NK-92 (cell line): Measurements from ENCODE around the gene METTL1.
"Not testable (repeated sequence)": the region's sequence is repeated elsewhere in the genome, so short reads cannot be mapped to it uniquely, and the experiment has no call there.

ENCODE experiments used
- DNase-seq: peaks from one replicate; lab custom pipeline; 2025; ENCODE audit not compliant: unreplicated experiment; lab: John Stamatoyannopoulos, UW

Gene METTL1

DNA sequence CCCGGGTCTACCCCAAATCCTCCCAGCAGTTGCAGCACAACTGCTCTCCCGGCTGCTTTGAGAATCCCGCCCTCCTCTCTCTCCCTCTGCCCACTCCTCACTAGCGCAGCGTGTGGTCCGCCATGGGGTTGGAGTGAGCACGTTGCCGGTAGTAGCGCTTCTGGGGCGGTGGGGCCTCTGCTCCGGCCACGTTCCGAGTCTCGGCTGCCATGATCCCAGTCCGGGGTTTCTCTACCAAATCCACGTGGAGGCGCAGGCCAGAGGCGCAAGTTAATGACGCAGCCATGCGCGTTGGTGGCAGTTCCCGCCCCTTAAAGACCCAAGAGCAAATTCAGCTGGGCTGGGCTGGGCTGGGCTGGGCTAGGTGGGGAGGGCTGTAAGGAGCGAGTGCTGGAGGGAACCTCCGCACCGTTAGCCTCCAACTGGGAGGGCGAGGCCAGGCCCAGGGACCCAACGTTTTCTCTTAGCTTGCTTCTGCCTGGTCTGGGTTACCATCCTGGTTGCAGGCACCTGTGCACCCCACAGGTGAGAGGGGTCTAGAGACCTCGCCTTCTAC, at the start of gene METTL1:
METTL1 (minus strand) TSS at position 233 of the 556 bp plus-strand sequence; CDS start at position 211, 22 bp downstream.
- DNase-seq, result no peak

DNA sequence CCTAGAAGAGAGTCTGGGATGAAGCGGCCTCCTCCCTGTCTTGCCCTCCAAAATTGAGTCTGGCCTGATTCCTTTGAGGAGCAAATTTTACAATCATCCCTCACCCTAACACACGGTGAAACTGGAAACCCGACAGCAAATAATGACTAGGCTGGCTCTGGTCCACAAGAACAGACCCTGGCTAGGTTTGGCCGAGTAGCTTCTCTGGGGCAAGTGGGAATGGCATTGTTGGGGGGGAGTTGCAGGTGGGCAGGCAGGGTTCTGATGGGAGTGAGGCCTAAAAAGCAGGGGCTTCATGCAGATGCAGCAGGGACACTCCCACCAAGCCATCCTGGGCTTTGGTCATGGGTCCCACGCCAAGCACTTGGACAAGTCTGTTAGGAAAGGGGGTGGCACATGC, 49.1 kb upstream of the METTL1 start:
- not testable (repeated sequence) for DNase-seq

DNA sequence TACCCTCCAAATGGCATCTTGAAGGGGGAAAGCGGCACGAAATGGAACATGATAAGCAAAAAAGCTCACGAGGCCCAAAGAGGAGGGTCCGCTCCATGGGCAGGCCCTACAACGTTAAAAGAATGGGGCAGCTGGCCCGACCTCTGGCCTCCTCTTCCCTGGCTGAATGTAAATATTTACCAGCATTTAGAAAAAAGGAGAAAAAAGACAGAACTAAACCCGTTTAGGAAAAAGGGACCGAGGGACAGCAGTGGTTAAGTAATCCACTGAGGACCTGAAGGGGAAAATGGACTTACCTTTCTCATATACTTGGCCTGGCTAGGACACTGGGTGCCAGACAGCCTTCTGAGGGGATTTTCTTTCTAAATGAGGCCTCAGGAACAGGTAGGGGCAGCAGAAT, 48.2 kb upstream of the METTL1 start:
- not testable (repeated sequence) for DNase-seq

DNA sequence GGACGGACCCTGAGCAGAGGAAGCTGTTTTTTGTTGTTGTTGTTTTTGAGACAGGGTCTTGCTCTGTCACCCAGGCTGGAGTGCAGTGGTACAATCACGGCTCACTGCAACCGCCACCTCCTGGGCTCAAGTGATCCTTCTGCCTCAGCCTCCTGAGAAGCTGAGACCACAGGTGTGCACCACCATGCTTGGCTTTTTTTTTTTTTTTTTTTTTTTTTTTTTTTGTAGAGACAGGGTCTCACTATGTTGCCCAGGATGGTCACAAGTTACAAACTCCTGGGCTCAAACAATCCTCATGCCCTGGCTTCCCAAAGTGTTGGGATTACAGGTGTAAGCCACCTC, 46.1 kb upstream of the METTL1 start:
- DNase-seq, result not testable (repeated sequence)

DNA sequence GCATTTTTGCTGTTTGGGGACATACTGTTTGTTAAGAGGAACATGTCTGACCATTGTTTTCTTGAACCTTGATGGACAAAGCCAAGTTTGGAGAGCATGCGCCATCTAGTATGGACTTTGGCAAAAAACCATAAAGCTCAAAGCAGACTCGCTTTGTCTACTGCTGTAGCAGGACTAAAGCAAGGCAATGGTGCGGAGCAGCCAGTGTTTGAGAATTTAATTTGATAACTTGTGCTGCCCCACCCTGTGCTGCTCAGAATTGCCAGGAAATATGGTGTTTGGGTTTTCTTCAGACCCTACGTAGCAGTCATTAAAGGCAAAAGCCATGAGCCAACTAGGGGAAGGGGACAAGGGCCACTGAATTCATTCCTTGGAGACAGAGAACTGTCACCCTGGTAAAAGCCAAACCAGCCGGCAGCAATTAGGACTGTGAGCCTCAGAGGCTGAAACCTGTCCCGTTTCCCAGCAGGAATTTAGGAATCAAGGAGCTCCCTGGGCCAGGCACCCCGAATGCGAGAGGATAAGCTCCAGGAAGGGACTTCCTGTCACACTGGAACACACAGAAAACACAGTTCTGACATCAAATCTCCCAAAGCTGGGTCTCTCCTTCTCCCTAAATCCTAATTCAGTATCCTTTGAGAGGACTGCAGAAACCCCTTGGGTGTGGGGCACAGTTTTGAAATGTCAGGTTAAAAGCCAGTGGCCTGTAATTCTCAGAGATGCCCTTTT, 45.5 kb upstream of the METTL1 start:
- DNase-seq, result no peak

DNA sequence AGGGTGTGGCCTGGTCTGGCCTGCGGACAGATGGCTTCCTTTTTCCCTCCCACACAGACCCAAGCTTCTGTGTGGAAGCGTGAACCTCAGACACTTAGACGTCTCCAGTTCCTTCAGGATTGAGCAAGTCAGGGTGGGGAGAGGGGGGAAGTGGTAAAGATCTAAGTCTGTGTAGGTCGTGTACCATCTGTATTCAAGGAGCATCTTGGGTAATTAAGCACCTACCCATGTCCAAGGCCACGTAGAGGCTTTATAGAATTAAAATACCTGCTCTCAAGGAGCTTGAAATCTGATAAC, 44.9 kb upstream of the METTL1 start:
- no peak for DNase-seq

DNA sequence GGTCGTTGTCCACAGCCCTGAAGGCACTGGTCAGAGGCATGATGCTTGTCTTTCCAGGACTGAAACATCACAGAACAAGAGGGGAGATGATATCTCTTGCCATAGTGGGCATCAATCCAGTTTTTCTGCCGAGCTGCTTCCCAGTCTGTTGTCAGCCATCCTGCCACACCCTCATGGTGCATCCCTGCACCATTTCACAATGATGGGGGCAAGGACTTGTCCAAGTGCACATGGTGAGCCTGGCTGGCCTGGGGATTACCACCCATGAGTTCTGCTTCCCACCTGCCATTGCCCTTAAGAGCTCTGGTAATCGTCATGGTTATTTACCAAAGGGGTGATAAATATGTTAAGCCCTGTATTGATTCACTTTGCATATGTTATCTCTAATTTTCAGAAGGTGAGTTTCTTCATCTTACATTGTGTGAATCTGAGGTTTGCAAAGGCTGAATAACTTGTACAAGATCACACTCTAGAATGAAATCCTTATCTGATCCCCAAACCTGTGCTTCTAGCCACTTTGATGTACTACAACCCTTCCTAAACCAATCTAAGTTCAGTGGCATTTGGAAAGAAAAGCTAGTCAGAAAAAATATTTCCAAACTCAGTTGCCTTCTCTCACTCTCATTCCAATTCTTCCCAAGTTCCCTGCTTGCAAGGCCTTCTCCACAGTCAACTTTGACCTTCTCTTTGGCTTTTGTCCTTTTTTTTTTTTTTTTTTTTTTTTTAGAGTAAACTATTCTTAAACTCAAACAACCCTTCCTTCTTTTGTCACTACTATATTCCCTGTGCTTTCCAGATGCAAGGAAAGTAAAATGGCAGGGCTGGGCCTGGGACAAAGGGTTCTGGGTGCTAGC, 44.3 kb upstream of the METTL1 start:
- DNase-seq, result no peak

DNA sequence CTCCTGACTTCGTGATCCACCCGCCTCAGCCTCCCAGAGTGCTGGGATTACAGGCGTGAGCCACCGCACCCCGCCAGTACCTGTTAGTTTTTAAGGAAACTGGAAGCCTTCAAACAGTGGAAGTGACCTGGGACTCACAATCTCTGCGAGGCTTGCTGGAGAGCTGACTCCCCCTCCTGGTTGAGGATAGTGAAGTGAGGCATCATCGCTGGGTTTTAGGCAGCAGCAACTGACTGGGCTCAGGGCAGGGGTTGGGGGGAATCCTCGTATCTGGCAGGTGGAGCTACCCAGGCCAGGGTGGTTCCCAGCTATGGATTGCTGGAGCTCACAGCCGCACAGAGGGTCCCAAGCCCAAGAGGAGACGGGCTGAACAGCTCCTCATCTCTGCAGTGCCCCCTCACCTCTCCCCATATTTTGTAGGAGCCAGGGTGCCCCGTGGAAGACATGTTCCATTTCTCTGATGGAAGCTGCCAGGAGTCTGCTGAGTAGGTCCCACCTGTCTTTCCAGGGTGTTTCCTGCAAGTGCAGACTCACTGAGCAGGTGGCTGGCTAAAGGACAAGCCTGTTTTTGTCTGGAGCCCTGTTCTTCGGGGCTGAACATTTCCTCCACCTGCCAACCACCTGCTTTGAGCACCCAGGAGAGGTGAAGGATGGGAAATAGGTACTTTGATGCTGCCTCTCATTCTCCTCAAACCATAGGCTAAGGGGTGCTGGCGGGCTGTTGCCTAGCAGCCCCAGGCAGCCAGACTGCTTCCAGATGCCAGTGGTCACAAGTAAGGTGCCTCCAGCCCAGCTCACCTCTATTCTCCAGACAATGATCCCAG, 43.5 kb upstream of the METTL1 start:
- DNase-seq, result no peak

DNA sequence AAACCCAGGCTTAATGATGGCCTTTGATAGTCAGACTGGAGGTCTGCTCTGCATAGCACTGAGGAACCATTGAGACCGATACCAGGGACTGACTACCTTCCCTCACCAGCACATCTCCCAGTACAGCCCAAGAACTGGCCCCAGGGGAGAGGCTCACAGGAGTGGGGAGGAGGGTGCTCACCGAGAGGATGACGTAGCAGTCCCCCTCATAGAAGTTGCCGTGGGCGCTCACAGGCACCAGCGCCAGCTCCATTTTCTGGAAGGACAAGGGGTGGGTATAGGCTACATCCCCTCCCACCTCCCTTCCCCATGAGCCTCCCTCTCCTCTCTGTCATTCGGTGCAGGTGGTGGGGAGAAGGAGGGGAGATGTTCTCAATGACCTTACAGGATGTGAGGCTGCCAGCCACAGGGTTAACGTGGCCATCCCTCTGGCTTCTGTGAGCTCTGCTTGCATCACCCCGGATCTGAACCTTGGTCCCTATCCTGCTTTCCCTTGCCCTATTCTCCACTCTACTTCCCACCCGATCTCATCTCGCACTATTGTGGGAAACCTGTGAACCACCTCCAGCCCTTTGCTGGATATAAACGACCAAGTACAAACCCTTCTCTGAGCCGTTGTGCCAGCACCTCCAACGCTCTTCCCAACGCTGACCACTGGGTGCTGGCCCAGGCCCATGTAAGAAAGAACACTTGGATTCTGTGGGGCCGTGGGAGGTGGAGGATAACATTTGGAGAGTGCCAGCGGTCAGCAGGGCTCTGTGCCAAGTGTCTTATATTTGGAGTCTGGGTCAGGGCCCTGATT, 42.3 kb upstream of the METTL1 start:
- no peak for DNase-seq

DNA sequence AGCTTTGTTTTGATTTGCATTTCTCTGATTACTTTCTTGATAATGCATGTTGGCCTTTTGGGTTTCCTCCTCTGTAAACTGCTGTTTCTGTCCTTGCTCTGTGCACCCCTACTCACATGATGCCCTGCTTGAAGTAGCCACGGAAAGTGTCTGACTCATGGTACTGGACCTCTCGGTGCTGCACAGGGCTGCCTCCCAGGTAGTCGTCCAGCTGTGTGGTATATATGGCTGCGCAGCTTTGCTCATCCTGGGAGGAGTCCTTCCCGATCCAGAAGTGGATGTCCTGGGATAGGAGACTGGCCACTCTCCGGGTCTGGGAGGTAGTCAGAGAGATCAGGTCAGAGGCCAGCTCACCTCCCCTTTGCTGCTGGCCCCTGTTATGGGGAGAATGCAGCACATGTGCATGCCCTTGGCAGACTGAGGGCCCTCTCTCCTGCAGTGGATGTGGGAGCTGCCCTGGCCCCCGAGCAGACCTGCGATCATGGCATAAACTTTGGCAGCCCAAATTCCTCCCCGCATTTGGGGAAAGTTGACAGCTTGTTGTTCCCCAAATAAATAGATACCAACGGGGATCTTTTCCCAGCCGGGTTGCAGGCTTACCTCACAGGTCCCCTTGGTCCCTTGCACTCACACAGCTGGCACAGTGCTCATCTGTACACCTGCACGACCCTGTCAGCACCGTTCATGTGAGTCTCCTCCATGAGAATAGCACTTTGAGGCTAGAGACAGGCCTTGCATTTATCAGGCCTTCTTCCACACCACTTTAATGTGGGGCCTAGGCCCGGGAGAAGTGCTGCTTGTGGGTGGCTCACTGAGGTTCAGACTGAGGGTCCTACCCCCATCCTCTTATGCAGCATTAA, 41.4 kb upstream of the METTL1 start:
- no peak for DNase-seq

DNA sequence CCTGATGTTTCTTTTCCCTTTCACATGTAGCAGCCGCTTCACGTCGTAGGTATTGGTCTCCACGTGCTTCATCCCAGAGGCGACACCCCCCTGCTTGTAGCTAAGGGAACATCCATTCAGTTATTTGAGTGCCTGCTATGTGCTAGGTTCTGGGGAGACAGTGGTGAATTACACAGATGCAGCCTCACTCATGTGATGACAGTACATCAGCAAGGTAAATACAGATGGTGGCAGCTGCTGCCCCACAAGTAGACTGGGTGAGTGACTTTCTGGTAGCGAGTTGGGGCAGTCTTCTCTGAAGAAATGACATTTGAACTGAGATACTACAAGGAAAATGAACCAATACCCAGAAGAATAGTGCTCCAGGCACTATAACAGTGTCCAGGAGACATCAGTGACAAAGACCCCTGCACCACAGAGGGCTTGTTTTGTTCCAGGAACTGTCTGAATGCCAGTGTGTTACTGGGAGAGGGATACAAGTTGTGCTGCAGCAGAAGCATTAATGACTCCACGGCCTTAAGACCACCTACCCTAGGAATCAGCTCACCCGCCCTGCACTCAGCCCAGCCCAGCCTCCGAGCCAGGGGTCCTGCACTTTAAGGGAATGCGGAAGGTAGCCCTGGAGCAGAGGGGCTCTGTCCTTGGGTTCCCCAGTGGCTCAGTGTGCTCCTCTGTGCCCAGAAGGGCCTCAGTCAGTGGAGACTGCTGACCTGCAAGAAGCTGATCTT, 39.3 kb upstream of the METTL1 start:
- DNase-seq, result no peak

DNA sequence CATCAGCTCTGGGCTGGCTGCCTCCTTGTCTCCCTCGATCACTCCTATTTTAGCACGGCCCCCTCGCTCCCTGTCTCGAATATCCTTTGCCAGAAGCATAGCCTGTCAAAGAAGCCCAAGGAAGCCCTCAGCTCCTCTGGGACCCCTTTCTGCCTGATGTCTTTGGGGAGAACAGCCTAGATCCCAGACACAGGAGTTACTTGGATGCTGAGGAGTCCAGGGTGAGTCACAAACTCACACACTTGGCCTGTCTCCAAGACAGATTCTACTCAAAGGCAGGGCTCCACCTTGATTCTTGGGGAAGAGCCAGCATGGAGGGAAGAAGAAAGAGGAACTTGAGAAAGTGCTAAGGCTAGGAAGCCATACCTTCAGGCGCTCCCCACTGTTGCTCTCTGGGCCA, 38.5 kb upstream of the METTL1 start:
- no peak for DNase-seq

DNA sequence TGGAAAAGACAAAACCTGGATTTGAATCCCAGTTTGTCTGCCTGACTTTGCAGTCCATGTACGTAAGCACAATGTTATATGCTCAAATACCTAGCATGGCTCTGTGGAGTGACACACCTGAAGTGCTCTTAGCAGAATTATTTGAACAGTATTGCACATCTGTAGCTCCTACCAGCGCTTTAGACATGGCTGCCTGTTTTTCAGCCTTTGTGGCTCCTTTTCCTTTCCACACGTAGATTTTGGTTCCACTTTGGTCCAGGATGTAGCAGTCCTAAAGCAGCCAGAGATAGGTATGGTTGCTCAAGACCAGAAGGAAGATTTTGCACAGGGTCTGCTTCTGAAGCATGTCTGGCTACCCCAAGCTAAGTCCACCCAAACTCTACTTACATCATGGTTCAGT, 37.5 kb upstream of the METTL1 start:
- DNase-seq, result no peak

DNA sequence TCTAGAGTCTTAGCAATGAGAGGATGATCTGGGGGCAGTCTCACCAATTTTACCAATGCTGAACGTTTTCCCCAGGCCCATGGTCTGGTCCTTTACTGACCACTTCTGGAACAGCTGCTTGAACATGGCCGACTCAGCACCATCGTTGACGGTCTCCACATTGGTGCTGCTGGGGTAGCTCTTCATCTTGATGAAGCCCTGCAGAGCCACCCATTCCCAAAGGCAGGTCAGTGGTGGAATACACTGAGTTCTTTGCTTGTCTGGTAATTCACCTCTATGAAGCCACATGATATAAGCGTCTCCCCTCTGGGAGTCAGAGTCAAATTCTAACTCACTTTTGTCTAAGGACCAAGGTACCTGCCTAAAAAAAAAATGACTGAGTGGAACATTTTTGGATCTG, 36.4 kb upstream of the METTL1 start:
- DNase-seq, result no peak

DNA sequence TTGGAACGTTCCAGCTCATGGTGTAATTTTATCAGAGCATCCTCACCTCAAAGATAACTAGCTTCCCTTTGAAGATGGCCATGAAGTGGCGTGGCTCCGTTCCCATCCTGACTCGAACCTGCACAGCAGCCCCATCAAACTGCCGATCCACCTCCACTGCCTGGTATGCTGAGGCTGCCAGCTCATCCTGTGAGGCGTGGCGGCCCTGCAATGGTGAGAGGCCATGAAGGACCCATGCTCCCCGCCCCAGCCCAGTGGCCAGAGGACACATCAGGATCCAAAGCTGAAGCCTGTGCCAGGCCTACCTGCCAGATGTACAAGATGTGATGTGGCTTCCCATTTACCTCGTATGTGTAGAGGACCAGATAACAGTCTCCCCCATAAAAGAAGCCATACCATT, 35.4 kb upstream of the METTL1 start:
- DNase-seq, result no peak

DNA sequence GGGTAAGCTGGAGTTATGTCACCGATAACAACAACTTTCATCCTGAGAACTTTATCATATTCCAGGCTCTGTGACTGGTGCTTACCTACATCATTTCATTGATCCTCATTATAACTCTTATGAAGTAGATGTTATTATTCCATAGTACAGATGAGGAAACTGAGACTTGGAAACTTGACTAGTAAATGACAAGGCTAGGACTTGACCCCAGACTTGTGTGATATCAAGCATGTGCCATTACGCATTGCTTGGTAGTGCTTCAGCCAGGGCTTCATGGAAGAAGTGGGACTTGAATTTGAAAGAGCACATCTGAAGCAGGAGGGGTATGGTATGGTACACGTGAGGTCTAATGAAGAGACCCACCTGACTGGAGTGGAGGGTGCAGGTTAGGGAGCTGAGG, 34.8 kb upstream of the METTL1 start:
- no peak for DNase-seq

DNA sequence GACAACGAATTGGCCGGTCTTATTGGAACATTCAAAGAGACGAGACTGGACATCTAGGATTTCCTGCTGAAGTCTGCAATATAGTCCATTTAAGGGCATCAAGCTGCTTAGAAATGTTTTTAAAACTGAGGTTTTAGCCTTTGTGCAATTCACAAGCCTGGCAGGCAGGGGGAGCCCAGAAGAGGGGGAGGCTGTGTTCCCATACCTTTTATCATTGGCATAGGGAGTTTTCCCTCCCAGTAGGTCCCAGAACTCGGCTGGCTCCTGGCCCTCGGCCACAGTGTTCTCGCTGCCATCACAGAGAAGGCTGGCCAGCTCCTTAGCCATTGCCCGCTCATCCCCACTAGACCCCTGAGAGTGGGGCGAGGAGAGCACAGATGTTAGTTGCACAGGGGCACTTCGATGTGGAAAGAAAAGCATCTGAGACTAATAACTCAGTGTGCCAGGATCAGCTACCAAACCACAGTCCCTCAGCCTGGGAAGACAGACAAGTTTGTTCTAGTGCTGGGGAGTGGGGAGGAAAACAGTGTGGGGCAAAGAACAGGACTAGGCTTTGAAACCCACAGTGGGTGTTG, 31.5 kb upstream of the METTL1 start:
- DNase-seq, result no peak

DNA sequence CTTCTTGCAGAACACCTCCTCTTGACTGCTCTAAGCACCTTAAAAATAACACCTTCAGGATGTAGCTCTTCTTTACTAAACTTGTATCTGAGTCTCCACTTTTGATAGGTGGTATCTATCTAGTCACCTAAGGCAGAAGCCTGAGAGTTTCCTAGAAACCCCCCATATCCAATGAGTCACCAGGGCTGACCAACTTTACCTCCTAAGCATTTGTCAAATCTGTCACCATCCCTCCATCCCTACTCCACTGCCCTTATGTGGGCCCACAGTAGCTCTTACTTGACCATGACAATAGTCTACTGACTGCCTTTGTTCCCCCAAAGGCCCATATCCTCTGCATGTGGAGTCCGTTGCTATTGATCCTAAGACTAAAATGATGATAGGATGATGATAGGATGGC, 30.7 kb upstream of the METTL1 start:
- DNase-seq, result no peak

DNA sequence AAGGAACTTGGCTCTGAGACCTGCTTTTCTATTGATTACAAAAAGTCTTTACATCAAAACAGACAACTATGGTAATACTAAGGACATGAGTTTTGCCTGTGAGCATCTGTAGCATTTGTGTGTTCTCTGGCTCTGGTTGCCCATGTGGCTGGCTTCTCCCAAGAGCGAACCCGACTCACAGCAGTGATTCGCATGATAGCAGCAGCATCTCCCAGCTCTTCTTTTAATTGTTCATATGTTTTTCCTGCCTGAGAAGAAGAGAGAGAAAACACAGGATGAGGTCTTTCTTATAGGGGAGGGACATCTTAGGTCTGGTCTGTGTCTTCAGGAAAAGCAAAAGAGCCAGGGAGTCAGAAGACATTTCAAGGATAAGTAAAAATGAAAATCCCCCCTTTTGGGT, 29.1 kb upstream of the METTL1 start:
- DNase-seq, result no peak
